SU-DHL-6 (cell line): ENCODE data around the gene CELSR1.

Experiments
- H2AFZ ChIP-seq: fragments of 200-600 bp; sonication (generic); 2 replicates; pipeline ENCODE4 v1.6.1; 2014; ENCODE audit warnings: low read depth, mild to moderate bottlenecking, moderate library complexity, mixed read lengths, antibody characterized with exemption, low read length; ENCODE audit not compliant: severe bottlenecking
- H3F3A ChIP-seq: fragments of 200-600 bp; shearing (Covaris generic); 2 replicates; pipeline ENCODE4 v1.6.0; 2016; ENCODE audit warnings: antibody characterized with exemption, mild to moderate bottlenecking; ENCODE audit not compliant: insufficient read depth
- H3K27ac ChIP-seq: fragments of 200-600 bp; sonication (generic); 2 replicates; pipeline ENCODE4 v1.5.1; 2016; ENCODE audit warnings: low read depth, mild to moderate bottlenecking, low read length, moderate library complexity, mixed read lengths
- H3K27me3 ChIP-seq: fragments of 200-600 bp; sonication (generic), shearing (Covaris generic); 2 replicates; pipeline ENCODE4 v1.6.0; 2014; ENCODE audit warnings: mild to moderate bottlenecking, low read length
- H3K36me3 ChIP-seq: fragments of 200-600 bp; sonication (generic); 2 replicates; pipeline ENCODE4 v1.6.1; 2014; ENCODE audit warnings: mild to moderate bottlenecking, low read length, mixed read lengths
- H3K4me2 ChIP-seq: fragments of 300-600, 200-600 bp; shearing (Covaris generic), sonication (generic); 2 replicates; pipeline ENCODE4 v1.6.0; 2014; ENCODE audit warnings: low read length, low read depth, mild to moderate bottlenecking; ENCODE audit not compliant: poor library complexity, severe bottlenecking
- H3K4me3 ChIP-seq: fragments of 200-600 bp; sonication (generic); 2 replicates; pipeline ENCODE4 v1.5.1; 2014; ENCODE audit warnings: antibody characterized with exemption, low read length, mild to moderate bottlenecking, mixed read lengths; ENCODE audit not compliant: insufficient read depth, poor library complexity, severe bottlenecking
- H3K79me2 ChIP-seq: fragments of 200-600 bp; sonication (generic); 2 replicates; pipeline ENCODE4 v1.6.1; 2014; ENCODE audit warnings: mild to moderate bottlenecking, low read length, moderate library complexity; ENCODE audit not compliant: insufficient read depth
- H3K9ac ChIP-seq: fragments of 200-600 bp; sonication (generic); 2 replicates; pipeline ENCODE4 v1.7.0; 2014; ENCODE audit warnings: mild to moderate bottlenecking, low read length
- H3K9me2 ChIP-seq: fragments of 200-600 bp; sonication (generic); replicated peaks from 2 replicates; pipeline ENCODE4 v1.6.1; 2014; ENCODE audit warnings: low read length; ENCODE audit not compliant: insufficient read depth
- H3K9me3 ChIP-seq: fragments of 200-600 bp; sonication (generic); 2 replicates; pipeline ENCODE4 v1.6.1; 2014; ENCODE audit warnings: low read length, mixed read lengths; ENCODE audit not compliant: insufficient read depth
- H4K20me1 ChIP-seq: fragments of 200-600 bp; sonication (generic); 2 replicates; pipeline ENCODE4 v1.6.1; 2014; ENCODE audit warnings: low read depth, mild to moderate bottlenecking, antibody characterized with exemption, low read length, moderate library complexity, mixed read lengths
- EZH2phosphoT487 ChIP-seq: fragments of 200-600 bp; sonication (generic), shearing (Covaris generic); conservative IDR thresholded peaks from 2 replicates; pipeline ENCODE4 v1.6.1; 2018; ENCODE audit warnings: mild to moderate bottlenecking, antibody characterized with exemption, low read length, moderate library complexity, mixed read lengths
- TF ChIP-seq, protein P1 (sequence below): fragments of 200-600 bp; sonication (generic); IDR thresholded peaks from one replicate; pipeline ENCODE4 v1.5.1; 2017; ENCODE audit warnings: antibody characterized with exemption, mild to moderate bottlenecking, low read length, moderate library complexity; ENCODE audit not compliant: insufficient read depth, poor library complexity, severe bottlenecking

CELSR1 gene

DNA sequence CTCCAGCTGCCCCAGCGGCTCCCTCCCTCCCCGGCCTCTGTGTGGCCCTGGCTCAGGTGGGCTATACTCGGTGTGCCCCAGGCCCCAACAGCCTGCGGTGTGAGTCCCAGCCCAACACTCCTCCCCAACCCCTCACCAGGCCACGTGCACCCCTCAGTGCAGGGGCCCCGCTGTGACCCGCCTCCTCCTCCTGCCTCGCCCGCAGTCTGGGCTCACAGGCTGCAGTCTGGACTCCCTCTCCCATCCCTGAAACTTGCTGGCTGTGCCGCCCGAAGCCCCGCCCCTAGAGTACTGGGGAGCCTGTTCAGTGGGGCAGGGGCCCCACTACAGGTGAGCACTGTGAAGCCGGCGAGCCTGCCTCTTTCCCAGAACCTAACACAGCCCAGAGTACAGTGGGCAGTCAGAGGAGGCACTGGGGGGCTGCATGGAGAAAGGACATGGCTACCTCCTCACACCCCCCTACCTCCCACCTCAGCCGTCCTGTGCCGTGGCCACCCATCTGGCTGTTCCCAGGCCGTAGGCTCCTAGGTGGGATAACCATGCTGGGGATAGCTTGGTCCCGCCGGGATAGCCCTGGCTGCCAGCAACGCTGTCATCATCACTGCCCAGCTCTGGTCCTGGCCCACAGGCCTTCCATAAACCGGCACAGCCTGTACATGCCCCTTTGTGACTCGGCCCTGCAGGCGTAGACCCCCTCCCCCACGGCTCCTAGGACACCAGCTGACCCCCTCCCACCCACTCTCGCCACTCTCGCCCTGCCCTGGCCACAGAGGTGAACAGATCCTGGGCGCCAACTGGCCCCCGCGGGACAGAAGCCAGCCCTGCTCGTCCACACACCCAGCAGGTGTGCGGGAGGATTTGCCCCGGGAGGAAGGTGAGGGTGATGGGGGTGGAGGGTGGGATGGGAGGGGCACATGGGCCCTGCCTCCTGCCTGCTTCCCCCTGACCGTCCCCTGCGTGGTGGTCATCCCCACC, 29.7 kb downstream of the CELSR1 start:
- Histone ChIP-seq H3K36me3 (no peaks in the 10 kb centered on the region), H3K79me2 (no peaks in the 10 kb centered on the region), H3K27ac (no peak overlapping the region), H3K9ac (no peak overlapping the region), H3K9me2 (no peaks in the 10 kb centered on the region), H3K4me2 (no peak overlapping the region), H3K4me3 (no peak overlapping the region), H2AFZ (no peak overlapping the region), H3K27me3 (no peaks in the 10 kb centered on the region), H3K9me3 (no peaks in the 10 kb centered on the region), H4K20me1 (no peaks in the 10 kb centered on the region), H3F3A (no peaks in the 10 kb centered on the region)
- TF ChIP-seq EZH2phosphoT487: no peak
- TF ChIP-seq, protein P1, sequence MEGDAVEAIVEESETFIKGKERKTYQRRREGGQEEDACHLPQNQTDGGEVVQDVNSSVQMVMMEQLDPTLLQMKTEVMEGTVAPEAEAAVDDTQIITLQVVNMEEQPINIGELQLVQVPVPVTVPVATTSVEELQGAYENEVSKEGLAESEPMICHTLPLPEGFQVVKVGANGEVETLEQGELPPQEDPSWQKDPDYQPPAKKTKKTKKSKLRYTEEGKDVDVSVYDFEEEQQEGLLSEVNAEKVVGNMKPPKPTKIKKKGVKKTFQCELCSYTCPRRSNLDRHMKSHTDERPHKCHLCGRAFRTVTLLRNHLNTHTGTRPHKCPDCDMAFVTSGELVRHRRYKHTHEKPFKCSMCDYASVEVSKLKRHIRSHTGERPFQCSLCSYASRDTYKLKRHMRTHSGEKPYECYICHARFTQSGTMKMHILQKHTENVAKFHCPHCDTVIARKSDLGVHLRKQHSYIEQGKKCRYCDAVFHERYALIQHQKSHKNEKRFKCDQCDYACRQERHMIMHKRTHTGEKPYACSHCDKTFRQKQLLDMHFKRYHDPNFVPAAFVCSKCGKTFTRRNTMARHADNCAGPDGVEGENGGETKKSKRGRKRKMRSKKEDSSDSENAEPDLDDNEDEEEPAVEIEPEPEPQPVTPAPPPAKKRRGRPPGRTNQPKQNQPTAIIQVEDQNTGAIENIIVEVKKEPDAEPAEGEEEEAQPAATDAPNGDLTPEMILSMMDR: no peak

DNA sequence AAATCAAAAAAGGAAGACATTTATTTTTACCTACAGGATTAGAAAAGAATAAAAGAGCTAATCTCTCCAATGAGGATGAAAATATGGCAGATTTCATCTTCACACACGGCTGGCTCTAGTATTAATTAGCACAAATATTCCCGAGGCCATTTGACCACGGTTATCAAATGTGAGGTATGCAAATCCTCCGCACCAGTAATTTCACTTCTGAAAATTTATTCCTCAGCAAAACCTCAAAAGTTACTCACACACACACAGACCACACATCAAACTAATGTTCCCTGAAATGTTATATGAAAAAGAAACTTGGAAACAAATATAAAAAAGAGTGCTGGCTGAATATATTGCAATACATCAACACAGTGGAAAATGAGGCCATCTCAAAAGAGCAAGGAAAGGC, 32.8 kb downstream of the CELSR1 start:
- Histone ChIP-seq H3K79me2 (no peaks in the 10 kb centered on the region), H3K27me3 (no peaks in the 10 kb centered on the region), H3K9me3 (no peaks in the 10 kb centered on the region), H3K4me2 (no peak overlapping the region), H2AFZ (no peak overlapping the region), H4K20me1 (no peaks in the 10 kb centered on the region), H3F3A (no peaks in the 10 kb centered on the region), H3K9ac (no peak overlapping the region), H3K36me3 (no peaks in the 10 kb centered on the region), H3K27ac (no peak overlapping the region), H3K4me3 (no peak overlapping the region), H3K9me2 (no peaks in the 10 kb centered on the region)
- TF ChIP-seq EZH2phosphoT487: no peak
- TF ChIP-seq, protein P1: no peak

DNA sequence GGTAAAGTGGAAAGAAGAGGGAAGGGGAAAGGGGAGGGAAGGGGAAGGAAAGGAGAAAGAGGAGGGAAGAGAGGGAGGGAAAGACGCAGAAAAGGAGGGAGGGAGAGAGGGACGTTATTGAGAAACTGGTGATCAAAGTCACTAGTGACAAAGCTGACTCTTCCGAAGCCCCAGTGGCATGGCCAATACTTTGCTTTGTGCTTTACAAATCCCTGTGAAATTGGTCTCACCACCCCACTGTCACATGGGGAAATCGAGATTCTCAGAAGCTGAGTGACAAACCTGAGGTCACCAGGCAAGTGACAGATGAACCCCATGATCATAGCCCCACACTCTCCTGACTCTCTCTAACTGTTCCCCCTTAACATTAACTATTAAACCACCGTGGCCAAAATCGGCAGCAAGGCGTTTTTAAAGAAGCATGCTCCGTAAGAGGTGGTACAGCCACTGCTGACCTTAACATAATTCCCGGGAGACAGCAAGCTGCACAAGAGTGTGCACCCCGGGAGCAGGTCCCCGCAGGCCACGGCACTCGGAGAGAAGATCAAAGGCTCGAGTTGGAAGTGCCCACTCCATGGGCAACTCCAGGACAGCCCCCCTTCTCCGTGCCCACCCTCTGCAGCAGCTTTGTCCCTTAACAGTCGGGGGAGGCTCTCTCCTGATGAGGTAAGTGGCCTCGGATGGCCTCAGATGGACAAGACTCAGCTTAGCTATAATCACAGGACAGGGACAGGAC, 34.8 kb downstream of the CELSR1 start:
- Histone ChIP-seq H3K36me3 (no peaks in the 10 kb centered on the region), H3K4me3 (no peak overlapping the region), H3K9me2 (no peaks in the 10 kb centered on the region), H4K20me1 (no peaks in the 10 kb centered on the region), H3K79me2 (no peaks in the 10 kb centered on the region), H3K9ac (no peak overlapping the region), H3K27ac (no peak overlapping the region), H3K4me2 (no peak overlapping the region), H2AFZ (no peak overlapping the region), H3K27me3 (no peaks in the 10 kb centered on the region), H3K9me3 (no peaks in the 10 kb centered on the region), H3F3A (no peaks in the 10 kb centered on the region)
- no peak for TF ChIP-seq EZH2phosphoT487
- TF ChIP-seq, protein P1: no peak
